HG03439 (cell line): ENCODE results near the gene CLDN5.

Experiments used
- ATAC-seq: cut with Tn5 transposase; IDR thresholded peaks from one replicate; pipeline ENCODE4 v1.9.1; 2021; ENCODE audit warnings: mild to moderate bottlenecking, moderate library complexity; ENCODE audit not compliant: unreplicated experiment

The CLDN5 gene

GRCh38 chr22:19524170-19525115, at the start of gene CLDN5:
Gene CLDN5 (minus strand): TSS chr22:19524410. CDS start chr22:19524255, 155 bp downstream.
- ATAC-seq: no peak

GRCh38 chr22:19571995-19572394, 47.8 kb upstream of the CLDN5 start:
- ATAC-seq: no peak

DNA sequence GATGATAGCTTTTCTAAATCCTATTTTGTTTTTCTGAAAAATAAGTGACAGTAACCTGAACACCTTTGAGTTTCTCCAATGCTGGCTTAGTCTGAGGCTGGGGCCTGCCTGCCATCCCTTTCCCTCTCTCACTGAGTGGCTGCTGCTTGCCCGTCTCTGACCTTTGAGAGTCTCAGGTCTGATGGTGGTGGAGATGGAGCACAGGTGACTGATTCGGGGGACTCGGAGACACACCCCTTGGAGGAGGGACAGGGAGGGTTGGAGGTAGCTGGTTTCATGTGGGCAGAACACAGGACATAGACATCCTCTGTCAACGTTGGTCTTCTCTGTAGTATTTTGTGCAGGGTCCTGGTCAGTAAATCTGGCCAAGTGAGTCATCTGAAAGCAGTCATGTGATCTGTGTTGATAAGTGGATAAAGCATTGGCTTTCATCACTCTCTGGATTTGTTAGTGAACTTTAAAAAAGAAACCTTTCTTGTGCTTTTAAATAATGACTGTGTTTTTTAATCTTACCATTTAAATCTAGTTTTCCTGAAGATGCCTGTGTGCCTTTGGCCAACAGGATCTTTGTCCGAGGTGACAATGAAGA, 47.1 kb upstream of the CLDN5 start:
- no peak for ATAC-seq

DNA sequence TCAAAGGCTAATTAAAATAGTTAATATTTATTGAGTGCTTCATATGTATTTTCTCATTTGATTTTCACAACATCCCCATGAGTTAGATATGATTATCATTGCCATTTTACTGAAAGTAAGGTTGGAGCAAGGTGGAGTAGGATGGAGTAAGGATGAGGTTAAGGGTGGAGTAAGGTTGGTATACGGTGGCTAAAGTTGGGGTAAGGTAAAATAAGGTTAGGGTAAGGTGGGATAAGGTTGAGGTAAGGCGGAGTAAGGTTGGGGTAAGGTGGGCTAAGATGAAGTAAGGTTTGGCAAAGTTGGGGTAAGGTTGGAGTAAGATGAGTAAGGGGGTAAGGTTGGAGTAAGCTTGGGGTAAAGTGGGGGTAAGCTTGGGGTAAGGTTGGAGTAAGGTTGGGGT, 45.8 kb upstream of the CLDN5 start:
- ATAC-seq: no peak

DNA sequence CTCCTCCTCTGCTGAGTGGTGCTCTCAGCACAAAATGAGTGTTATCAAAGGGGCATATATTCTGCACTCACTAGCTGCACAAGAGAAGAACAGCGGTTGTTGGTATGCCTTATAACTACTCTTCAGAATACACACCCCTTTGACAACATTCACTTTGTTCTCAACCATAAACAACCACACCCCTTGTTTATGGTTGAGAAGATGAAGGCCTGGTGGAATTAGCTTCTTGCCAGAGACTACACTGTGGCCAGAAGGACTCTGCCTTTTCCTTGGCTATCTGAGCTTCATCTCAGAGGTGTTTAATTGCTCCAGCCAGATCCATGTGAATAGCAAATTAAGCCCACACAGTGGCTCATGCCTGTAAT, 45.0 kb upstream of the CLDN5 start:
- no peak for ATAC-seq

GRCh38 chr22:19568337-19569275, 44.4 kb upstream of the CLDN5 start:
- no peak for ATAC-seq

DNA sequence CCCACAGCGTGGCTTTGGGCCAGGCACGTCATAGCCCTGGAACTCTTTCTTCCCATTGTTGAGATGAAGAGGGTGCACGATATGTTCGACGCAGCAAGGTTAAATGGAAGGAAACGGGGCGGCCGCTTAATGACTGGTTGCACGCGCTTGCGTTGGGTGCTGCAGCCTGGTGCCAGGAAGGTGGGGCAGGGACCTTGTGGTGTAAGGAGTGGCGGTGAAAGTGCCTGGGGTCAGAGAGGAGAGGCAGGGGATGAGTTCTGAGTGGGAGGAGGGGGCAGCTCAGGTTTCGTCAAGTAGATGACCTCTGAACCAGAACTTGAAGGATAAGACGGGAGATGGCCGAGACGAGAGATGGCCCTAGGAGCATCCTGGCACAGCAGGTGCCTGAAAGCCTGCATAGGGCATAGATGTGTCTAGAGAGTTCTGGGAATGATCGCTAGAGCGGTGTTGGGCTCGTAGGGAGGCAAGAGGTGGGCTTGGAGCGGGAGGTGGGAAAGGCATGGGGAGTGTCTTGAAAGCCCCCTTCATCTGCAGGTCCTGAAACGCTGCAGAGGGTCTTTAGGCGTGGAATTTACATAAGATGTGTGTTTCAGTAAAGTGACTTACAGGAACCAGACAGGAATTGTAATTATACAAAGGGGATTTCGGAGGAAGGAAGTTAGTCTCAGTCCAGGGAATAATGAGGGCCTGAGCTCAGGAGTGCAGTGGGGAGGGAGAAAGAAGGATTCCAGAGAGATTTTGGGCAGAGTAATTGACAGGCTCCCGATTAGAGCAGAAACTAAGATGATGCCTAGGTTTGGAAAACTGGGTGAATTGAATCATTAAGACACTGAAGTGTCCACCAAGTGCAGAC, 43.2 kb upstream of the CLDN5 start:
- ATAC-seq: no peak

DNA sequence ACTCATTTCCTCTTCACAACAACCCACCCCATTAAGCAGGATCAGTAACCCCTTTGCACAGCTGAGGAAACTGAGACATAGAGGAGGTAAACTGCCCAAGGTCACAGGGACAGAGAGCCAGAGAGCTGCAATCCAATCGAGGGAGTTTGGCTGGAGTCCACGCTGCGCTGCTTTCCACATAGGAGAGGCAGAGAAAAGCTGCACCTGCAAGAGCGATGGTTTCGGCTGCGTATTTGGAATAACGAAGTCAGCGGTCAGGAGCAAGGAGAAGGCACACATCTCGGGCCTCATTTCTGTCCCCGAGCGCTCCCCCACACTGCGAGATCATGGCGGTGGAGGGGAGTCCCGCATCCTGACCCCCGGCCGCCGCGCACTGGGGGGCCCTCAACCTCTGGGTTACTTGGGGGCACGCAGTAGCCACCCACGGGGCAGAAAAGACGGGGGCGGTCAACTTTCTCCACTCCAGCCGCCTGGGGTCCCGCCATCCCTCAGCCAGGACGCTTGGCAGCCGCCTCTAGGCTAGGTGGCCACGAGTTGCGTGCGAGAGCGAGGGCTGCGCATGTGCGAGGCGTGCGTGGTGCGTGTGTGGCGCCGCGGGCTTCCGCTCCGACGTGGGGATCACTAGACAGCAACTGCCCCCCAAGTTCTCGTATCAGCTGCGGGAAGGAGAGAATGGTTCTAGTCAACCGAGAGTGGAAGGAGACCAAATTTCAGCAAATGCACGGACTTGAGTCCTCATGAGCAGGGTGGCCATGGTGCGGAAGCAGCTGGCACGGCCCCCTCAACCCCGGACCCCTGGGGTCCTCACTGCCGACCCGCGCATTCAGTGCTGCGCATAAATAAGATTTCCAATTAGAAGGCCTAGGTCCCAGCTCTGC, 42.3 kb upstream of the CLDN5 start:
- no peak for ATAC-seq

DNA sequence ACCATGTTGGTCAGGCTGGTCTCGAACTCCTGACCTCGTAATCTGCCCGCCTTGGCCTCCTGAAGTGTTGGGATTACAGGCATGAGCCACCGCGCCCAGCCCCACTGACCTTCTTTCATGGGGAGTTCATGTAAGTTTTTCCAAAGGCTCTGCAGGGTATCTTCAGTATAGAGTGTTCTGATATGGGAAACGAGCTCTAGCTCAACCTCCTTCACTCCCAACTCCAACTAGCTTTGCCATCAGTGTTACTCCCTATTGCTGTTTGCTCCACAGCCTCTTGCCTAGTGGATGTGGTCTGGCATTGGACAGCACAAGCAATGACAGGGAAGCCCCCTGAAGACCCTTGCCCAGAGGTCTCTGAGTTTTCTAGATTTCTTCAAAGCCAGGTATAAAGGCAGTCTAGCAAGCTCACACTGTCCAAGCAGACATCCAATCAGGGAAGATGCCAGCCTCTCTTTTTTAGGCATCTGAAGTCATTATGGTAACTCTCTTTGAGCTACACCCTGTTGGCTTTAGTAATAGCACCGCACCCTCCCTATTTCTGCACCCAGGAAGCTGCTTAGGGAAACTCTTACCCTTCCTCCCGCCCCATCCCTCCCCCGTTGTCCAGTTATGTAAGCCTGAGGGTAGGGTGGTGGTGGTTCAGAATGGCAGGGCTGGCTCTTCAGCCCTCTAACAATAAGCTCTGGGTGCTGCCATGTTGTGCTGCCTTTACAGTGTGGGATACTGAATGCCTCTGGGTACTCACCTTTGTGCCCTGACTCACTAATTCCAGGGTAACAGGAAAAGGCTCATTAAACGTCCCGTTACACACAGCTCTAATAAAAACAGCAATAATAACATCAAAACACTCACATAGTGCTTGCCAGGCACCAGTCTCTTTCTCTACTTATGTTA, 41.4 kb upstream of the CLDN5 start:
- ATAC-seq: no peak

- no peak for ATAC-seq
Measured at GRCh38 chr22:19559956-19560355, 35.7 kb upstream of the CLDN5 start.

DNA sequence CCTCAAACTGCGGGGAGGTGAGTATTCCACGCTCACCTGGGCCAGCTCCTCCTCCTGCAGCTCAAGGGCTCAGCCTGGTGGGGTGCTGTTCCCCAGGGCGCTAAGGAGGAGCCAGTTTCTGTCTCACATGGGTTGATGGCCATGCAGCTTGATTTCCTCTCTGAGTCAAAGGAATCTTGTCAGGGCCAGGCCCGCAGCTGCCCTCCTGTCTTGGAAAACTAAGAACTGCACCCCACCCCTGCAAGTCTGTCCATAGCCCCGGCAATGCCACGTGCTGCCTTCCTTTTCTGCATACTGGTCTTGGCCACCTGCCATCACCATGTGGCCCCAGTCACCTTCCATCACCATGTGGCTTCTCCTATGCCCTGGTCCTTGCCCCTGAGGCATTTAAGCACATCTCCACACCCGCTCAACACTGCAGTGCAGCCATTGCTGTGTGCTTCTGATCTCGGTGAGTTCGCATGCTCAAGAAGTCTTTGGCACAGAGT, 35.2 kb upstream of the CLDN5 start:
- ATAC-seq: no peak

DNA sequence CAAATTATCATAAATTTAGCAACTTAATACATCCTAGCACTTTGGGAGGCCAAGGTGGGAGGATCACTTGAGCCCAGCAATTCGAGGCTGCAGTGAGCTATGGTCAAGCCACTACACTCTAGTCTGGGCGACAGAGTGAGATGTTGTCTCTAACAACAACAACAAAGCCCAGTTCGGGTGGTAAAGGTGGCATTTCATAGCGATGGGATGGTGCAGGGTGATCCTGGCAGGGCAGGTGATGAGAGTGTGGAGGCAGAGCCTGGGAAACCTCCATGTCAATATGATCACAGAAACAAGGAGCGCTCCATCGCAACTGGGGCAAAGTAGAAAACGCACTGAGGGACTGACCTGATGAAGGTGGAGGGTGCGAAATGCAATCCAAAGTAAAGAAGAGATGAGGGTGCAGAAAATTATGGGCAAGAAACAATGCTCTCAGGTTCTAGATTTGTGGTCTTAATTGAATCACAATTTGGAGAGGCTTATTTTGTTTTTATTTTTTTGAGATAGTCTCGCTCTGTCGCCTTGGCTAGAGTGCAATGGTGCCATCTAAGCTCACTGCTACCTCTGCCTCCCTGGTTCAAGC, 32.8 kb upstream of the CLDN5 start:
- no peak for ATAC-seq

DNA sequence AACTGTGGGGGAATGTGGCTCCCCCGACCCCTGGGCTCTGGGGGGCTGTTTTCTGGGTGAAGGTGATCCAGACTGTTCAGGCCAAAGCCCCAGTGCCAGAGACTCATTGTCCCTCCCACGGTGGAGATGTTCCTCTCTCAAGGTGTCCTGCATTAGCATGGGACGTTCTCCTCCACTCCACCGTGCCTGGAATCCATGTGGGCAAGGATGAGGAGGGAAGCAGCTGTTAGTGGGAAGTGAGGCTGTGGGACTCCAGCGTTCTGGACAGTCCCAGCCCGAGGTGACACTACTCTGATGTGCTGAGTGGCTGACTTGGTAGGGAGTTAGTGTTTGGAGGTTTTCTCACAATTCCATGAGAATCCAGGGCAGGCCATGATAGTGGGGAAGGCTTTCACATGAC, 31.4 kb upstream of the CLDN5 start:
- ATAC-seq: no peak

- ATAC-seq: no peak
Measured at GRCh38 chr22:19554834-19555404, 30.7 kb upstream of the CLDN5 start.

DNA sequence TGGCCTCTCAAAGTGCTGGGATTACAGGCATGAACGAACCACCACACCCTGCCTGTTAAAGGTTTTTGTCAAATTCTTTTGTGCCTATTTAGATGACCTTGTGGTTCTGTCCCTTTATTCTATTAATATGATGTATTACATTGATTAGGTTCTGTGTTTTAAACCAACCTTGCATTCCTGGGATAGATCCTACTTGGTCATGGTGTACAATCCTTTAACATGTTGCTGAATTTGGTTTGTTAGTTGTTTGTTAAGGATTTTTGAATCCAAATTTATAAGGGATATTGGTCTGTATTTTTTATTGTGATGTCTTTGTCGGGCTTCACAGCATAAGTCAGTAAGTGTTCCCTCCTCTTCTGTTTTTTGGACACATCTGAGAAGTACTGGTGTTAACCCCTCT, 29.0 kb upstream of the CLDN5 start:
- no peak for ATAC-seq

DNA sequence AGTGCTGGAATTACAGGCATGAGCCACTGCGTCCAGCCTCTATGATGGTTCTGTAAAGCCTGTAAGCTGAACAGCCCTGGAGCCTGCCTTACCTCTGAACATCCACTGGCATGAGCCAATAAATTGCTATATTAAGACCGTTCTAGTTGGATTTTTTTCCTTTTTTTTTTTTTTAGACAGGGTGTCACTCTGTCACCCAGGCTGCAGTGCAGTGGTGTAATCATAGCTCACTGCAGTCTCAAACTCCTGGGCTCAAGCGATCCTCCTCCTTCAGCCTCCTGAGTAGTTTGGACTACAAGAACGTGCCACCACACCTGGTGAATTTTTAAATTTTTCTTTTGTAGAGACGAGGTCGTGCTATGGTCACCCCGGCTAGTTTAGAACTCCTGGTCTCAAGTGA, 26.2 kb upstream of the CLDN5 start:
- no peak for ATAC-seq

DNA sequence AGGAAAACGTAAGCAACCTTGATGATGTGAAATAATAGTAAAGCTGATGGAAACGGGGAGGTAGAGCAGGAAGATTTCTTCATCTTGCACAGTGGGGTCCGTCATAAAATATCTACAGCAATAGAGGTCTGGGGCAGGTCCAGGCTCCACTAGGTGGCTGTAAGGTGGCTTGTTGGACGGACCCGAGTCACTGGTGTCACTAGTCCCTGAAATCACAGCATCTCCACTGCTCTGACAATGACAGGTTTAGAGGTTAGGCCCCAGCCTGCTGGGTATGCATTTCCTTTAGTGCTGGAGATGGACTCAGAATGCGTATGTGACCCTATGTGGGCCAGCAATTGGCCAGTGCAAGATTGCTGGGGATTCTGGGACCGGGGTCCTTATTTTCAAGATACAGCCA, 25.2 kb upstream of the CLDN5 start:
- no peak for ATAC-seq

- no peak for ATAC-seq
Measured at GRCh38 chr22:19548964-19549363, 24.8 kb upstream of the CLDN5 start.
